ENCODE data around the gene CACYBP.
"Not testable (repeated sequence)": the region's sequence is repeated elsewhere in the genome, so short reads cannot be mapped to it uniquely, and the experiment has no call there.

The CACYBP gene

GRCh38 chr1:175009532-175009931, 9.8 kb downstream of the CACYBP start:
- DNase-seq (ENCODE audit: low spot score): no peak

GRCh38 chr1:175013445-175013844, 13.7 kb downstream of the CACYBP start:
- DNase-seq (ENCODE audit: low spot score): no peak

- DNase-seq (ENCODE audit: low spot score): no peak
Measured at GRCh38 chr1:175015243-175015642, 15.5 kb downstream of the CACYBP start.

GRCh38 chr1:175019524-175019923, 19.8 kb downstream of the CACYBP start:
- DNase-seq (ENCODE audit: low spot score): no peak

- peak; percentile 97 for DNase-seq (ENCODE audit: low spot score)
Measured at GRCh38 chr1:175023043-175023921, 23.5 kb downstream of the CACYBP start, which contains the start of gene MRPS14. TSS of gene MRPS14 (minus strand) at chr1:175023425. CDS start at chr1:175023408, 17 bp downstream.

GRCh38 chr1:175023922-175024242, 24.1 kb downstream of the CACYBP start:
- DNase-seq (ENCODE audit: low spot score): not testable (repeated sequence)

- DNase-seq (ENCODE audit: low spot score): no peak
Measured at GRCh38 chr1:175024773-175025172, 25.0 kb downstream of the CACYBP start.

GRCh38 chr1:175033953-175034352, 34.2 kb downstream of the CACYBP start:
- DNase-seq (ENCODE audit: low spot score): no peak

GRCh38 chr1:175034775-175035174, 35.0 kb downstream of the CACYBP start:
- no peak for DNase-seq (ENCODE audit: low spot score)

GRCh38 chr1:175035865-175036264, 36.1 kb downstream of the CACYBP start:
- no peak for DNase-seq (ENCODE audit: low spot score)

- DNase-seq (ENCODE audit: low spot score): no peak
Measured at GRCh38 chr1:175036476-175036875, 36.7 kb downstream of the CACYBP start.

GRCh38 chr1:175037416-175037815, 37.7 kb downstream of the CACYBP start:
- DNase-seq (ENCODE audit: low spot score): no peak

- no peak for DNase-seq (ENCODE audit: low spot score)
Measured at GRCh38 chr1:175040324-175040879, 40.7 kb downstream of the CACYBP start.

- DNase-seq (ENCODE audit: low spot score): no peak
Measured at GRCh38 chr1:175042650-175043049, 42.9 kb downstream of the CACYBP start.

- DNase-seq (ENCODE audit: low spot score): no peak
Measured at GRCh38 chr1:175043824-175044223, 44.1 kb downstream of the CACYBP start.

GRCh38 chr1:175044591-175044990, 44.8 kb downstream of the CACYBP start:
- not testable (repeated sequence) for DNase-seq (ENCODE audit: low spot score)

GRCh38 chr1:175045097-175045496, 45.4 kb downstream of the CACYBP start:
- DNase-seq (ENCODE audit: low spot score): no peak

GRCh38 chr1:175045519-175045918, 45.8 kb downstream of the CACYBP start:
- DNase-seq (ENCODE audit: low spot score): no peak

- no peak for DNase-seq (ENCODE audit: low spot score)
Measured at GRCh38 chr1:175050992-175051391, 51.2 kb downstream of the CACYBP start.

GRCh38 chr1:175054736-175055135, 55.0 kb downstream of the CACYBP start:
- DNase-seq (ENCODE audit: low spot score): no peak
